Fibroblast of villous mesenchyme (primary cell): Measurements from ENCODE around the gene CPM. TPM values are rescaled to one million over a fixed set of nuclear protein-coding genes. Genes with fewer than 3 reads are reported as not detected.

Experiments used
- DNase-seq: peaks from one replicate; pipeline ENCODE4 v3.0.0-alpha.2; 2010; ENCODE audit warnings: low read depth
- H3K4me3 ChIP-seq: 2 replicates; pipeline ENCODE4 v1.5.1; 2011; ENCODE audit warnings: low read depth, mild to moderate bottlenecking, low read length
- CTCF ChIP-seq: IDR thresholded peaks from 2 replicates; pipeline ENCODE4 v1.5.1; 2012; ENCODE audit warnings: low read depth, mild to moderate bottlenecking, low read length; ENCODE audit not compliant: insufficient read depth
- total RNA-seq: library from RNA; depleted of rRNA; stranded (reverse); fragments of >200 nt; gene quantifications from 2 replicates; pipeline ENCODE4 v1.2.3, GENCODE V29; 2012

The CPM gene
- total RNA-seq, 1 donor: 23.3 TPM

- no peak for TF ChIP-seq CTCF
- DNase-seq: no peak
- H3K4me3 ChIP-seq: no peak overlapping the region
These were observed 41.8 kb downstream of the CPM start for GRCh38 chr12:68891141-68891540.

- no peak for TF ChIP-seq CTCF
- no peak overlapping the region for H3K4me3 ChIP-seq
- peak; percentile 77 for DNase-seq
These were observed 42.3 kb downstream of the CPM start for GRCh38 chr12:68890701-68891113.

GRCh38 chr12:68888243-68888642 lies 44.7 kb downstream of the CPM start:
- DNase-seq: no peak
- no peak for TF ChIP-seq CTCF
- H3K4me3 ChIP-seq: no peak overlapping the region

- no peak for TF ChIP-seq CTCF
- no peak overlapping the region for H3K4me3 ChIP-seq
- no peak for DNase-seq
These were observed 45.3 kb downstream of the CPM start for GRCh38 chr12:68887641-68888040.

GRCh38 chr12:68886636-68887572 lies 46.1 kb downstream of the CPM start:
- no peak for DNase-seq
- no peak for TF ChIP-seq CTCF
- no peak overlapping the region for H3K4me3 ChIP-seq

GRCh38 chr12:68885381-68885780 lies 47.6 kb downstream of the CPM start:
- DNase-seq: no peak
- H3K4me3 ChIP-seq: no peak overlapping the region
- no peak for TF ChIP-seq CTCF
